GM18526 (cell line): ENCODE data around the gene TTC39A.

Experiments
- POLR2A ChIP-seq: IDR thresholded peaks from 3 replicates; pipeline ENCODE4 v1.6.1; 2011; ENCODE audit not compliant: insufficient read length; ENCODE audit errors: extremely low read depth

The TTC39A gene

GRCh38 chr1:51280321-51280978, 49.9 kb downstream of the TTC39A start:
- TF ChIP-seq POLR2A = no peak

GRCh38 chr1:51276286-51276685, 54.1 kb downstream of the TTC39A start:
- no peak for TF ChIP-seq POLR2A

DNA sequence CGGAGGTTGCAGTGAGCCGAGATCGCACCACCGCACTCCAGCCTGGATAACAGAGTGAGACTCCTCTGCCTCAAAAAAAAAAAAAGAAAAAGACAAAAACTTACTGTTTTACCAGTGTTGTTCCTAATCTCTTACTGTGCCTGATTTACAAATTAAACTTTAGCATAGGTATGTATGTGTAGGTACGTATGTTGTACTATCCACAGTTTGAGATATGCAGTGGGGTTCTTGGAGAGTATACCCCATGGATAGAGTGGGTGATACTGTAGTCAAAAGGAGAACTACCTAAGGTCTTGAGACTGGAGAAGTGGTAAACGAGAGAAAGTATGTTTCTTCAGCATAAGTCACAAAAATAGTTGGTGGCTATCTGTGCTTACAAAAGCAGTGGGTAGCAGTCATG, 55.7 kb downstream of the TTC39A start:
- TF ChIP-seq POLR2A = no peak

- no peak for TF ChIP-seq POLR2A
Observed at GRCh38 chr1:51272916-51273315, 57.4 kb downstream of the TTC39A start.

- TF ChIP-seq POLR2A = no peak
Observed at GRCh38 chr1:51270751-51271150, 59.6 kb downstream of the TTC39A start.

- no peak for TF ChIP-seq POLR2A
Observed at GRCh38 chr1:51268634-51269033, 61.7 kb downstream of the TTC39A start.

GRCh38 chr1:51266791-51267190, 63.6 kb downstream of the TTC39A start:
- TF ChIP-seq POLR2A = no peak

DNA sequence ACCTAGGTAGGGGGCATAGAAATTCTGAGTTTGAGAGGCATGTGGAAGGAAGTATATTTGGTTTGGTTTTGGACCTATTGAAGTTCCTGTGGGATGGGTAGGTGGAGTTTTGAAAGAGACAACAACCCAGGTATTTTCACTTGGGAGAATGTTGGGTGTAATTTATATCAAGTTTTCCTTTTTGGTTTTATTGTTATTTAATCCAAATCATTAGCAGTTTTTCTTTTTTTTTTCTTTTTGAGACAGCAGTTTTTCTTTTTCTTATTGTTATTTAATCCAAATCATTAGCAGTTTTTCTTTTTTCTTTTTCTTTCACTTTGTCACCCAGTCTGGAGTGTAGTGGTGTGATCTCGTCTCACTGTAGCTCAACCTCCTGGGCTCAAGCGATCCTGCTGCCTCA, 64.2 kb downstream of the TTC39A start:
- TF ChIP-seq POLR2A = no peak

DNA sequence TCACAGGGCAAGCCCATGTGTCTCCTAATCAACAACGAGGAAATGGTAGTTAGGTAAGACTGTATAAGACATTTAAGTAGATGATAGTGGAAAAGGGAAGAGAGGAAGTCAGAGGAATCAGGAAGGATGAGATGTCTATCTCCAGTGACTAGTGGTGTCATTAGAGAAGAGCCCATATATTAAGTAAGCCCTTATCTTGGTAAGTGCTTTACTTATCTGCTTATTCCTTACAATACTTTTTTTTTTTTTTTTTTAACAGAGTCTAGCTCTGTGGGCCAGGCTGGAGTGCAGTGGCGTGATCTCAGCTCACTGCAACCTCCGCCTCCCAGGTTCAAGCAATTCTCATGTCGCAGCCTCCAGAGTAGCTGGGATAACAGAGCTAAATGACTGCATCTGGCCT, 64.7 kb downstream of the TTC39A start:
- no peak for TF ChIP-seq POLR2A

GRCh38 chr1:51264451-51264850, 65.9 kb downstream of the TTC39A start:
- no peak for TF ChIP-seq POLR2A

GRCh38 chr1:51263147-51263877, 67.0 kb downstream of the TTC39A start:
- TF ChIP-seq POLR2A = no peak

DNA sequence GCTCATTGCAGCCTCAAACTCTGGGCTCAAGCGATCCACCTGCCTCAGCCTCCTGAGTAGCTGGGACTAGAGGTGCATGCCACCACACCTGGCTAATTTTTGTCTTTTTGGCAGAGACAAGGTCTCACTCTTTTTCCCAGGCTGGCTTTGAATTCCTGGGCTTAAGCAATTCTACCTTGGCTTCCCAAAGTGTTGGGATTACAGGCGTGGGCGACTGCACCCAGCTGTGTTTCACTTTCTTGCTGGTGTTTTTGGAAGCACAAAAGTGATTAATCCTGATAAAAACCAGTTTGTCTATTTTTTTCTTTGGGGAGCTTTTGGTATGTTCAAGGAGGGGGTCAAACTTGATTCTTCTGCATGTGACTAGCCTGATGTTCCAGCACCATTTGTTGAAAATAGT, 75.0 kb downstream of the TTC39A start:
- no peak for TF ChIP-seq POLR2A

GRCh38 chr1:51253691-51254090, 76.7 kb downstream of the TTC39A start:
- no peak for TF ChIP-seq POLR2A

- TF ChIP-seq POLR2A = no peak
Observed at GRCh38 chr1:51252366-51252765, 78.0 kb downstream of the TTC39A start.

GRCh38 chr1:51249445-51249844, 80.9 kb downstream of the TTC39A start:
- TF ChIP-seq POLR2A = no peak

DNA sequence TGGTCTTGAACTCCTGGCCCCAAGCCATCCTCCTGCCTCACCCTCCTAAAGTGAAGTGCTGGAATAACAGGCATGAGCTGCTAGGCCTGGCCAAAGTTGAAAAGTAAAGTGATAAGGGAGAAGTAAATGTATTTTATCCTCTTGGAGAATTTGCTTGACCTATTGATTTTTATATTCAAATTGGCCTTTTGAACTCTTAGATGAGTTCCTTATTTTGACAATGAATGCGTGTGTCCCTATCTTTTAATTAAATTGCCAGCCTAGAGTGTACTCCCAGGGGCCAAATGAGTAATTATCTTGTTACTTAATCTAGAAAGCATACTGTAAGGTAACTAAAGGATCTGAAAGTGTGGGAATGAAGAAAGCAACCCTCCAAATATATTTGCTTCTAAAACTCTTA, 82.9 kb downstream of the TTC39A start:
- TF ChIP-seq POLR2A = no peak

DNA sequence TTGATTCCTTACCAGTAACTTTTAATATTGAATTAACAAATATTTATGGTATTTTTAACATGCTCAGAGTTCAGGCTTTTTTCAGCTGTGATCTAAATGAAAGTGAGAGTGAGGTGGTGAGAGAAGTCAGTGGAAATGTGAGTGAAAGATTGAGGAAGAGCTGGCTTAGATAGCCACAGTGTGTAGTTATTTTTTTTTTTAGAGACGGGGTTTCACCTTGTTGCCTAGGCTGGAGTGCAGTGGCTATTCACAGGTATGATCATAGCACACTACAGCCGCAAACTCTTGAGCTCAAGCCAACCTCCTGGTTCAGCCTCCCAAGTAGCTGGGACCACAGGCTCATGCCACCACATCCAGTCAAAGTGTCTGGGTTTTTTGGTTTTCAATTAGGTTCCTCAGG, 83.3 kb downstream of the TTC39A start:
- no peak for TF ChIP-seq POLR2A

DNA sequence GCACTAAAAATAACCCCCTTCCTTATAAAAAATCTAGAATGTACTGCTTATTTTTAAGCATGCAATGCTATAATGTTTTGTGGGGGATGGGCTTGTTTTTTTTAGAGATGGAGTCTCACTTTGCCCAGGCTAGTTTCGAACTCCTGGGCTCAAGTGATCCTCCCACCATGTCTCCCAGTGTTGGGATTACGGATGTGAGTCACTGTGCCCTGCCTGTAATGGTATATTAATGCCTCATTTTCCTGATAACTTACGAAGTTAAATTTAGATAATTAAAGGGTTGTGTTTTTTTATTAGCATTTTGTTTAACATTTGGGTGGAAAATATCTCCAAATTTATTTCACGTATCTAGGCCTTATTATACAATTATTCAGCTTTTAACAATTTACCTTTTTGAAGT, 87.8 kb downstream of the TTC39A start:
- TF ChIP-seq POLR2A = no peak

DNA sequence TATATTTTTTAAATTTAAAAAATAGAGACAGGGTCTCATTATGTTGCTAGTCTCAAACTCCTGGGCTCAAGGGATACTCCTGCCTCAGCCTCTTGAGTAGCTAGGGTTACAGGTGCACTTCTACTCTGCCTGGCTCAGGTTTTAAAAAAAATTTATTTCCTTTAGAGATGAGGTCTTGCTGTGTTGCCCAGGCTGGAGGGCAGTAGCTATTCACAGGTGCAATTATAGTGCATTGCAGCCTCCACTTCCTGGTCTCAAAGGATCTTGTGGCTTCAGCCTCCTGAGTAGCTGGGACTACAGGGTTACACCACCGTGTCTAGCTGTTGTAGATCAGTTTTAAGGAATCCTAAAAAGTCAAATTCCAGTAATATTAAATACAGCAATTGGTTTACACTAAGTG, 89.2 kb downstream of the TTC39A start:
- TF ChIP-seq POLR2A = no peak
